Inferior parietal cortex (tissue), 1 donor: ENCODE measurements around the gene CLDN6.

Source experiments
- DNase-seq: peaks from one replicate; pipeline ENCODE4 v3.0.0-alpha.2; 2016; ENCODE audit errors: extremely low spot score

The CLDN6 gene

DNA sequence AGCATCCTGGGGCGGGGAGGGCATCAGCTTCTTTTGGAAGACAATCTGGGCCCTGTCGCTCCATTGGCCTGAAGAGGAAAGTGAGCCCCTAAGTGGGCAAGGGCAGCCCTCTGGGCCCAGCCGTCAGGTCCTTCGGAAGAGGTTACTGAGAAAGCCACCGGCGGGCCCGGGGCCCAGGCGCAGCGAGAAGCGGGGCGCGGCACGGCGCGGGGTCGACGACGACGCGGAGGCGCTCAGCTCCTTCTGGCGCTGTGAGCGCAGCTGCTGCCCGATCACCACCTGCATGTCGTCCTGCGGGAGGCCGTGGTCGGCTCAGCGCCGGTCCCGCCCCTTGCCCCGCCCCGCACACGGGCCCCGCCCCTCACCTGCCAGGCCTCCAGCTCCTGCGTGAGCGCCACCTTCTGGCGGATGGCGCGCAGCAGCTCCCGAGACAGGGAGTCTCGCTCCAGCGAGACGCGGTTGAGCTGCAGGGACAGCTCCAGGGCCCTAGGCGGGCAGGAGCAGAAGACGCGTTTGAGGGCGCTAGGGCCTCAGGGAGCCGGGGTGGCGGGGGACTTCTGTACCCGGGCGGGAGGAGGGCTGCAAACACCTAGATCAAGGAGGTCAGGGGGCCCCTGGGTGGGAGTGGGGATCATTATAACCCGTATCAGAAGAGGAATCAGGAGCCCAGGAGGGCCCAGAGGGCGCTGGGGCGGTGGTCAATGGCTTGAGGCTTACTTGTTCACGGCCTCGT is 10.2 kb upstream of the CLDN6 start:
- DNase-seq: peak; percentile 74

DNA sequence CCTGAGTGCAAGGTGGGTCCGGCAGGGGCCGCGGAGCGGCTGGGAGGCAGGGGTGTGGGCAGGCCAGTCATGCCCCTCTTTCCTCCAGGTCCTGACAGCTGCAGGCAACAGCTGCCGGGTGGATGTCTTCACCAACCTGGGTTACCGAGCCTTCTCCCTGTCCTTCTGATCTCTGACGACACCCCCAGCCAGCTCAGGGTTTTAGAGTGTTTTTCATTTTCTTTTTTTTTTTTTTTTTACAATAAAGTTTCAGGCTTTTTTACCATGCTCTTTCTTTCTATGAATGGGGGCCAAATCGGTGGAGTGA is 9.5 kb upstream of the CLDN6 start:
- no peak for DNase-seq

DNA sequence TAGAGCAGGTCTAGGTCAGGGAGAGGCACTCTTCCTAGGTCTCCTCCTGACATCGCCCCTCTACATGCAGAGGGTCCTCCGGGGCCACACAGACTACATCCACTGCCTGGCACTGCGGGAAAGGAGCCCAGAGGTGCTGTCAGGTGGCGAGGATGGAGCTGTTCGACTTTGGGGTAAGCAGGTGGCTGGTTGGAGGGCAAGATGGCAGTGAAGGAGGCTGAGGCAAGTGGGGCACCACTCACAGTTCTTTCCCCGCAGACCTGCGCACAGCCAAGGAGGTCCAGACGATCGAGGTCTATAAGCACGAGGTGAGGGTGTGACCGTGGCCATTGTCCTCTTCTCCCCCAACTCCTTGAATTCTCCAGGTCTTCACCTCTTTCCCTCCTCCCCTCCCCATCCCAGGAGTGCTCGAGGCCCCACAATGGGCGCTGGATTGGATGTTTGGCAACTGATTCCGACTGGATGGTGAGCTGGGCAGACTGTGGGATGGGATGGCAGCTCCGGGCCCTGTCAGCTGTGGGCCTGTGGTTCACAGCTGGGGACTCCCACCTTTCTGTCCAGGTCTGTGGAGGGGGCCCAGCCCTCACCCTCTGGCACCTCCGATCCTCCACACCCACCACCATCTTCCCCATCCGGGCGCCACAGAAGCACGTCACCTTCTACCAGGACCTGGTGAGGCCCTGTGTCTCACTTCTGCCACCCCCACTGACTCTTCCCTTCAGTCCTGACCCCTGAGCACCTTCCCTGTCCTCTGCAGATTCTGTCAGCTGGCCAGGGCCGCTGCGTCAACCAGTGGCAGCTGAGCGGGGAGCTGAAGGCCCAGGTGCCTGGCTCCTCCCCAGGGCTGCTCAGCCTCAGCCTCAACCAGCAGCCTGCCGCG is 8.9 kb upstream of the CLDN6 start:
- DNase-seq: no peak

DNA sequence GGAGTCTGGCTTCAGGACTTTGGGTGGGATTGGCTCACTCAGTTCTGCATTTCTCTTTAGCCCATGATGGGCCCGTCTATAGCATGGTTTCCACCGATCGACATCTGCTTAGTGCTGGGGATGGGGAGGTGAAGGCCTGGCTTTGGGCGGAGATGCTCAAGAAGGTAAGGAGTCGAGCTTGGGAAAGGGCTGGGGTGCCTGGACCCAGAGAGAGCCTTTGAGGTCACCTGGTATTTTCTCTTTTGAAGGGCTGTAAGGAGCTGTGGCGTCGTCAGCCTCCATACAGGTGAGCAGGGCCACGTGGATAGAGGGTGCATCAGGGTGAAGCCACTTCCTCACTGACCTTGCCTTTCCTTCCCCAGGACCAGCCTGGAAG is 8.0 kb upstream of the CLDN6 start:
- DNase-seq: no peak

DNA sequence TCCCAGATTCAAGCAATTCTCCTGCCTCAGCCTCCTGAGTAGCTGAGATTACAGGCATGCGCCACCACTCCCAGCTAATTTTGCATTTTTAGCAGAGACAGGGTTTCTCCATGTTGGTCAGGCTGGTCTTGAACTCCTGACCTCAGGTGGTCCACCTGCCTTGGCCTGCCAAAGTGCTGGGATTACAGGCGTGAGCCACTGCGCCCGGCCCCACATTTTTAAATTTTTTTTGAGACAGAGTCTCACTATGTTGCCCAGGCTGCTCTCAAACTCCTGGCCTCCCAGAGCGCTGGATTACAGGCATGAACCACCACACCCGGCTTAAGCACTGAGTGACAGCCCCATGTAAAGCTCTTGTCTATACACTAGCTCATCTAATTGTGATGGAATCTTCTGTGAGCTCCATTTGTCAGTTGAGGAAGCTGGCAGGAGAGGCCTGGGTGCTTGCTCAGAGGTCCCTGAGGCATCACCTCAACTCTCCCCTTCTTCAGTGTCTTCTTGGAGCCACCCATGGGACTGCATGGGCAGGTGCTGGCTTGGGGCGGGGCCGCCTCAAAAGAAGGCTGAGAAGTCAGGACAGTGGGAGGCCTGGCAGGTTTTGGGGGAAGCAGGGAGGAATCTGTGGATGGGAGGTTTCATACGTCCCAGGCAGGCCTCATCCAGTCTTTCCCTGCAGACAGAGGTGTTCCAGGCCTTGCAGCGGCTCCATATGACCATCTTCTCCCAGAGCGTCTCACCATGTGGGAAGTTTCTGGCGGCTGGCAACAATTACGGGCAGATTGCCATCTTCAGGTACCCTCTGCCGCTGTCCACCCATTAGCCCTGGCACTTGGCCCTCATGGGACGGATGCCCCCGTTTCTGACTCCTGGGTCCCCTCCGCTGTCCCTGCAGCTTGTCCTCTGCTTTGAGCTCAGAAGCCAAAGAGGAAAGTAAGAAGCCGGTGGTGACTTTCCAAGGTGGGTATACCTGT is 7.3 kb upstream of the CLDN6 start:
- no peak for DNase-seq

DNA sequence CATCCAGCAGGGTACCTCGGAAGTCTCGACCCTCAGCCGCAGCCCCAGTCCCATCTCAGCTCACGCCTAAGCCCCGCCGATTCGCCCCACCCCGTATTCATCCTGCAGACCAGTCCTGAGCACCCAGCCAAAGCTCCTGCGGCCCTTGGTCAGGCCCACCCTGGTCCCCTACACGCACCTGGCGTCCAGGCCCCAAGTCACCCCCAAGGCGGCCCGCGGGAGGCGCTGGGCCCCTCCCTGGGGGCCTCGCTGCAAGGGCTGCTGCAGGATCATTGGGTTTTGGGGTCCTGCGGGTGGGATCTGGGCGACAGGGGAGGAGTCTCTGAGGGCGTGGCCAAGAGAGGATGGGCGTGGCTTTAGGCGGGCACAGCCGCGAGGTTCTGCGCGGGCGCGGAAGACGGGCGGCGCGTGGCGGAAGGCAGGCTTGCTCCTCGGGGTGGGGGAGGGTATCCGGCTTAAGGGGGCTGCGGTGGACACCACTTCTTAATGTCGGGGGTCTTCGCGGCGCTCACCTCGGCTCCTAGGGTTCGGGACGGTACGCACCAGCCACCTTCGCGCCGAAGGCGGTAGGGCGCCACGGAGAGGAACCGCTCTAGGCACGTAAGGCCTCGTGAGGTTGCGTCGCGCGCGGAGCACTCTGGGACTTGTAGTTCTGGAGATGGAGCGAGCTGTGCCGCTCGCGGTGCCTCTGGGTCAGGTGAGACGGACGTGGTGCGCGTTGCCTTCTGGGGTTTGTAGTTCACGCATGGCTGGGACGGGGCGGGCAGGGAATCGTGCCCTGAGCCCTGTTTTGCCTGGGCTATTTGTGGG is 5.9 kb upstream of the CLDN6 start, which contains the start of the genes HCFC1R1 and THOC6:
Gene HCFC1R1, minus strand, starts transcription at position 274 of the 810 bp plus-strand sequence. Its CDS starts 1 bp downstream, at position 273.
Gene THOC6, plus strand, starts transcription at position 367 of the 810 bp plus-strand sequence. Its CDS starts 292 bp downstream, at position 659.
- peak; percentile 98 for DNase-seq

DNA sequence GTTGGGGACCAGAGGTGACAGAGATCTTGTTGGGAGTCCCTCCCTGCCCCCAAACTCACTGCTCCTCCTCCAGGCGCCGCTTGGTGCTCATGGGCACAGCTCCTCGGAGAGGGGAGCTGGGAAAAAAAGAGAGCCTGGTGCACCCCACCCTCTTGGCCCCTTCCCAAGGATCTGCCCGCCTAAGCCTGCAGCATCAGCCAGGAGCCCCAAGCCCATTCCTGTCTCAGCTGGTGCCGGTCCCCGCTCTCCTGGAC is 5.4 kb upstream of the CLDN6 start:
- no peak for DNase-seq

DNA sequence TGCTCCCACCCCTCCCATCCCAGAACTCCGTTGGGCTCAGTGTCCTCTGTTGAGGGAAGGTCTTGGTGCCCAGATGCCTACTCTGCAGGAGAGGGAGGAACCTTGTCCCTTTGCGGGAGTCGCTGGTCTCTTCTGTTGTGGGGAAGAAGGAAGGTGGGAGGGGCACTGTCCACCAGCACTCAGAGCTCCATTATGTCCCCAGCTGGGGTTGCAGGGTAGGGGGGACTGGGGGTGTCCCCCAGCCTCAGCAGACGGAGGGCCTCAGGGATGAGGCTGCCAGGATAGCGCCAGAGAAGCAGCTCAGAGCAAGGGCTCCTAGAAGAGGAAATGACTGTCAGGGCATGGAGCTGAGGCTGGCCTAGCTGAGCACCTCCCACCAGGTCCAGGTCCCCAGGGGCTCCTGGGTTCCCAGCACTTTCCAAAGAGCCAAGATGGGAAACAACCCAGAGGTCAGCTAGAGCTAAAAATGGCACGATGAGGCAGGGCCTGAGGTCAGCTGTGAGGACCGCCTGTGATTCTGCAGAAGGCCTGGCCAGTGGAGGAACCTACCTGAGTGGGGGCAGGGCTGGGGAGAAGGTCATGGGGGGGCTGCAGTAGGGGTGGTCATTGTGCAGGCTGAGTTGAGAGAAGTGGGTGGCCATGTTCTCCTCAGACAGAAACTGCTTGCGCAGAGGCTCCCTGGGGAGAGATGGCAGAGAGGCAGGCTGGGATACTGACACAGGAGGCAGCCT is 4.9 kb upstream of the CLDN6 start:
- no peak for DNase-seq

DNA sequence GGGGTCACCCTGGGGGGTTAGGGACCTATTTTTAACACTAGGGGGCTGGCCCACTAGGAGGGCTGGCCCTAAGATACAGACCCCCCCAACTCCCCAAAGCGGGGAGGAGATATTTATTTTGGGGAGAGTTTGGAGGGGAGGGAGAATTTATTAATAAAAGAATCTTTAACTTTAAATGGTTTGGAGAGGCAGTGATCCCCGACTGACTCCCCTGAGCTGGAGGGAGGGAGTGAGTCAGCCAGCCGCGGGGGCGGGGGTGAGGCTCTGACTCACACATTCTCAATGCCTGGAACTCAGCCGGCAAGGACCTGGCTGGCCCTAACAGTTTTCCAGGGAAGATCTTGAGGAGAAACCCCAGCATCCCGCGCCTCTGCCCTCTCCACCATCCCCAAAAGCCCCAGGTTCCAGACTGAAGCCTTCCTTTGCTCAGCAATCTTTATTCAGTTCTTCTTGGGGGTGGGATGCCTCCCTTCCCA is 4.3 kb upstream of the CLDN6 start:
- DNase-seq: no peak

DNA sequence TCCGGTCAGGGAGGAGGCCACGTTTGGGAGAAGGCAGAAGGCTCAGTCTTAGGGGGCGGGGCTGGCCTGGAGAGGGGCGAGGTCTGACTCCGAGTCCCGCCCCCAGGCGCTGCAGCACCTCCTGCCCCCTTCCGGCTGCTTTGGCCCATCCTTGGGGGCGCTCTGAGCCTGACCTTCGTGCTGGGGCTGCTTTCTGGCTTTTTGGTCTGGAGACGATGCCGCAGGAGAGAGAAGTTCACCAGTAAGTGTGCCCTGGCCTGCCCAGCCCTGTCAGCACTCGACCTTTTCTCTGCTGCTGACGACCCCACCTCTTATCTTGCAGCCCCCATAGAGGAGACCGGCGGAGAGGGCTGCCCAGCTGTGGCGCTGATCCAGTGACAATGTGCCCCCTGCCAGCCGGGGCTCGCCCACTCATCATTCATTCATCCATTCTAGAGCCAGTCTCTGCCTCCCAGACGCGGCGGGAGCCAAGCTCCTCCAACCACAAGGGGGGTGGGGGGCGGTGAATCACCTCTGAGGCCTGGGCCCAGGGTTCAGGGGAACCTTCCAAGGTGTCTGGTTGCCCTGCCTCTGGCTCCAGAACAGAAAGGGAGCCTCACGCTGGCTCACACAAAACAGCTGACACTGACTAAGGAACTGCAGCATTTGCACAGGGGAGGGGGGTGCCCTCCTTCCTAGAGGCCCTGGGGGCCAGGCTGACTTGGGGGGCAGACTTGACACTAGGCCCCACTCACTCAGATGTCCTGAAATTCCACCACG is 3.6 kb upstream of the CLDN6 start:
- DNase-seq: no peak

DNA sequence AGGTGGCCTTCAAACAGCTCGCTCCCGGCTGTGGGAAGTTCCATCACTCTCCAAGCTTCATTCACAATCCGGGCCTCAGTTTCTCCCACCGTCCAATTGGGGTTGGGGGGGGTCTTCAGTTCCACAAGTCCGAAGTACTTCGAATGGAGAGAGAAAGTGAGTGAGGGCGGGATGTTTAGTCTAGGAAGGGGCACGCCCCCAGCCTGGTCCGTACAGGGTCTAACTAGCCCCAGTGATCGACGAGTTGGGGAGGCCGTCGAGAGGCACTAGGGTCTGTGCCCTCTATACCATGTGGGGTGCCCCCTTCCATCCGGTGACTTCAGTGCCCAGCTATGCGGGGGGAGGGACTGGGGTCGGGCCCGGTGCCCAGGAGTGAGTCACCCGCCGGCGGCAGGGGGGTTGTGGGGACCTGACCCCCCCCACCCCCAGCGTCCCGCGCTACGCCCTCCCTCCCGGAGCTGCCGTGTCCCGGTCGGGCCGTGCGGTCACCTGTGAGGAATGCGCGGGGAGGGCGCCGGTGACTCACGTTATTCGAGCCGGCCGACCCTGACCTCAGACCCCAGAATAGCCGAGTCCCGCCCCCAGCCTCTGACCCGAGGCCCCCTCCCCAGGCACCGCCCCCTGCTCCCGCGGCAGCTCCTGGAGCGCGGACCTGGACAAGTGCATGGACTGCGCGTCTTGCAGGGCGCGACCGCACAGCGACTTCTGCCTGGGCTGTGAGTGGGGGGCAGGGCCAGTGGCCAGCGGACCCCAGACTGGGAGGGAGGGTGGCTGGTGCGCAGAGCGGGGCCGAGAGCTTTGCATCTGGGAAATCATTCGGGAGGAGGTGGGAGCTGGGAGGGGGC is 2.8 kb upstream of the CLDN6 start:
- DNase-seq: no peak

DNA sequence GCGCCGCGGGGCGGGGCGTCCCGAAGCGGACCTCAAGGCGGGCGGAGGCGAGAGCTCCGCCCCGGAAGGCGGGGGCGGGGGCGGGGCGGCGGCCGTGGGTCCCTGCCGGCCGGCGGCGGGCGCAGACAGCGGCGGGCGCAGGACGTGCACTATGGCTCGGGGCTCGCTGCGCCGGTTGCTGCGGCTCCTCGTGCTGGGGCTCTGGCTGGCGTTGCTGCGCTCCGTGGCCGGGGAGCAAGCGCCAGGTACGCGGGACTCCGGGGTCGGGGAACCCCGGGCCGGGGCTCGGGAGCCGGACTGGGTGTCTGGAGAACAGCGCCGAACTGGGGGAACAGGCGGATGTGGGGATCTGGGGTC is 2.2 kb upstream of the CLDN6 start, which contains the start of gene TNFRSF12A:
Gene TNFRSF12A, plus strand, starts transcription at position 122 of the 357 bp plus-strand sequence. Its CDS starts 30 bp downstream, at position 152.
- DNase-seq: no peak

DNA sequence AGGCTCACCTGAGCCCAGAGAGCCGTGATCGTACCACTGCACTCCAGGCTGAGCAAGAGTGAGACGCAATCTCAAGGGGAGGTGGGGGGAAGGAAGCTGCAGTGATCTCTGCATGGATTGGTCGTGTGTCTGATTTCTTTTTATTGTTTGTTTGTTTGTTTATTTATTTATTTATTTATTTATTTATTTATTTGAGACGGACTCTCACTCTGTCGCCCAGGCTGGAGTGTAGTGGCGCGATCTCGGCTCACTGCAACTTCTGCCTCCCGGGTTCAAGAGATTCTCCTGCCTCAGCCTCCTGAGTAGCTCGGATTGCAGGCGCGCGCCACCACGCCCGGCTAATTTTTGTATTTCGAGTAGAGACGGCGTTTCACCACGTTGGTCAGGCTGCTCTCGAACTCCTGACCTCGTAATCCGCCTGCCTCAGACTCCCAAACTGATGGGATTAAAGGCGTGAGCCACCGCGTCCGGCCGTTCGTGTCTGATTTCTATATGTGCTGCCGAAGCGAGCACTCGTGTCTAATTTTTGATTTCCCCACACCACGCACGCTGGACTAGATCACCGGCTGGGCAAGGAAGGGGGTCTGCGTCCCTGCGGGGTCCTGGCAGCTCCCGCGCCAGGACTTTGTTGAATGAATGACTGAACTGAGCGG is 1.7 kb upstream of the CLDN6 start:
- DNase-seq: no peak

DNA sequence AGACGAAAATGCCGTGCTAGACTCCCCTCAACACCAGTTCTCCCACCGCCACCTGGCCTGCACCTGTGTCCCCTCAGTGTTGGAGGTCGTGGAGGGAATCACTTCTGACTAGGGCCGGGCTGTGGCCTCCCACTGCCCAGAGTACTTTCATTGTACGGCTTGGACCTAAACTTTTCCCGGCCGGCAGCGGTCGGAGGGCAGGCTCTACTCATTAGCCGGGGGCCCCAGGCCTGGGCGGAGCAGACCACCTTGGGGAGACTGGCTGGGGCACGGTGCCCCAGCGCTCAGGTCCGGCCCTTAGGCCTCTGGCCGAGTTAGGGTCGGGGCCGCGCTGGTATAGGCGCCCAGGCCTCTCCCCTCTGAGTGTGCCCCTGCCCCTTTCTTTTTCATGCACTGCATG is 639 bp downstream of the CLDN6 start:
- no peak for DNase-seq

DNA sequence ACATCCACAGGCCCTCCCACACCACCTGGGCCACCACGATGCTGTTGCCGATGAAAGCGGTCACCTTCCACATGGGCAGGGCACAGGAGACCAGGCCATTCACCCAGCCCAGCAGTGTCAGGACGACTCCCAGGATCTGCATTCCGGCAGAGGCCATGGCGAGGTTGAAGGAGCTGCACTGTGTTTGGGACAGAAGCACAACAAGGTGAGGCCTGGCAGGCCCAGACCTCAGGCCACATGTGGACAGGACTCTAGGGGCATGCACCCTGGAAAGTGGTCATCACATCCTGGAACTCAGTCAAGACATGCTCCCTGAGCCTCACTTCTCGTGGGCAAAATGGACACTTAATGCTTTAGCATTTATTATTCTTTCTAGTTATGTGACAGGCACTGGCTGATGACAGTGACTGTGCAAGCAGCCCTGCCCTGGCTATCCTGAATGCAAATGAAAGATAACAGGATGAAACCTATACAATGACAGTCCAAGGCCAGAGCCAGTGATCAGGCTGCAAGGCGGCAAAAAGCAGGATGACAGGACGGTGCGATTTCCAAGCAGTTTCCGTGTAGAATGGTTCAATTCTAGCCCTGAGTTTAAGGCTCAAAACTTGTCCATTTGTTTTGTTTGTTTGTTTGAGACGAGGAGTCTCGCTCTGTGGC is 2.0 kb downstream of the CLDN6 start:
- no peak for DNase-seq

DNA sequence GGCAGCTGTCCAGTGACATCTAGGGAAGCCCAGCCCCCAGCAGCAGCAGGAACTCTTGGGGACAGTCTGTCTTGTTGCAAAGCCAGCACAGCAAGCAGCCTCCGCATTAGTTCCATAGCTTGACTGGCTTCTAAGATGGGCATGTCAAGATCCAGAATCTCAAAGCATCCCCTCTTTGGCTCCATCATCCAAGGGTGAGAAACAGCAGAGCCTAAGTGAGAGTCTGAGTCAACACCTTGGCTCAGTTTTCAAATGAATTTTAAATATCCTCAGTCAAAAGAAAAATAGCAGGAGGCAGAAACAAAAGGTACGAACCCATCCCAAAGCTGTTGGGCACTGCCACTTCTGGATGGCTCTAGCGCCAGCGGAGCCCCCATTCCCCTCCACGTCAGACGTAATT is 3.0 kb downstream of the CLDN6 start:
- no peak for DNase-seq

DNA sequence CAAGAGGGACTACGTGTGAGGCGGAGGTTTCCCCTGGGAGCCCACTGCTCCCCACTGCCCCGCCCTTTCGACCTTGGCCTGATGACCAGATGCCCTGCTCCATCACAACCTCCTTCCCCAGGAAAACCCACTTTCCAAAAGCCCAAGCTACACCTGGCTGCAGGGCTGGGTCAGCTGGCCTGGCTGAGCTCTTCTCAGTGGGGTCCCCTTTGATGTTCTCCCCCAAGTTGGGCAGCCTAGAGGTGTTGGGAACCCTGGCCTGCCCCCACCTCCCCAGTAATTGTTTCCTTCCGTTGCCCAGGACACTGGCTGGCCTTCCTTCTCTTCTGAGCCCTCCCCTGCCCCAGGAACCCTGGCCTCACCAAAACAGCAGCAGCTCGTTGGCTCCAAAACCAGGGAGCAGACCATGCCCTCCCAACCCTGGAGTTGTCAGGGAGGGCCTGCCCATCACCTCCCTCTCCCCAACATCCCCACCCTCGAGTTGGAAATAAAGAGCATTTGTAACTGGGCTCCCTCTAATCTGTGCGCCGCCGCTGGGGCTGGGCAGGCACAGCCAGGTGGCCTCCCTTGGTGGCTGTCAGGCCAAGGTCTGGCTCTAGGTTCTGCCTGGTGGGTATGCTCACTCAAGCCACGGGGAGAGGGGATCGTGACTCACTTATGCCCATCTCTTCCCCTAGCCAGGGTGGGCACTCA is 3.8 kb downstream of the CLDN6 start:
- no peak for DNase-seq
